NCI-H526 treated with DMSO at 0.1 percent for 48 hours (cell line): ENCODE data around the gene CD300E.
"Not testable (repeated sequence)": the region's sequence is repeated elsewhere in the genome, so short reads cannot be mapped to it uniquely, and the experiment has no call there.

Experiments used
- DNase-seq: peaks from one replicate; lab custom pipeline; 2025; lab: John Stamatoyannopoulos, UW

The CD300E gene

GRCh38 chr17:74599023-74599399, 24.5 kb downstream of the CD300E start:
- DNase-seq: no peak

GRCh38 chr17:74598346-74599022, 25.1 kb downstream of the CD300E start:
- DNase-seq: no peak

GRCh38 chr17:74597069-74597790, 26.3 kb downstream of the CD300E start:
- no peak for DNase-seq

DNA sequence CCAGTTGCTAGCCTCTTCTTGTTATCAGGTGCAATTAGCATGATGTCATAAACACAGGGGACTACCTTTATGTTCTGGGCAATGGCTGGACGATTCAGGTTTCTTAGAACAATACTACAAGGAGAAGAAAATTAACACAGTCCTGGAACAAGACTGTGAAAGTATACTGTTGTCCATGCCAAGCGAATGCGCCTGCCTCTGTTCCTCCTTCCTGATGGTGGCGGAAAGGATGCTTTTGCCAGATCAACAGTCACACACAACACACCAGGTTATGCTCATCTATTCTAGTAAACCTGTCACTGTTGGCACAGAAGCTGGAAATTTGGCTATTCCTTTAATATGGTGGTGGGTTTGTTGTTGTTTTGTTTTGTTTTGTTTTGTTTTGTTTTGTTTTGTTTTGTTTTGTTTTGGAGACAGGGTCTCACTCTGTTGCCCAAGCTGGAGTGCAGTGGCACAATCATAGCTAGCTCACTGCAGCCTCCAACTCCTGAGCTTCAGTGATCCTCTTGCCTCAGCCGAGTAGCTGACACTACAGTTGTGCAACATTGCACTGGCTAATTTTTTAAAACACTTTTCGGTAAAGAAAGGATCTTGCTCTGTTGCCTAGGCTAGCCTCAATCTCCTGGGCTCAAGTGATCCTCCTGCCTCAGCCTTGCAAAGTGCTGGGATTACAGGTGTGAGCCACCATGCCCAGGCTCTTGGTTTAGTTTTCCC, 28.3 kb downstream of the CD300E start:
- no peak for DNase-seq

GRCh38 chr17:74592087-74592990, 31.2 kb downstream of the CD300E start, which contains the start of gene CD300LD:
TSS of gene CD300LD (minus strand) at chr17:74592283. CDS start at chr17:74592202, 81 bp downstream.
- no peak for DNase-seq

DNA sequence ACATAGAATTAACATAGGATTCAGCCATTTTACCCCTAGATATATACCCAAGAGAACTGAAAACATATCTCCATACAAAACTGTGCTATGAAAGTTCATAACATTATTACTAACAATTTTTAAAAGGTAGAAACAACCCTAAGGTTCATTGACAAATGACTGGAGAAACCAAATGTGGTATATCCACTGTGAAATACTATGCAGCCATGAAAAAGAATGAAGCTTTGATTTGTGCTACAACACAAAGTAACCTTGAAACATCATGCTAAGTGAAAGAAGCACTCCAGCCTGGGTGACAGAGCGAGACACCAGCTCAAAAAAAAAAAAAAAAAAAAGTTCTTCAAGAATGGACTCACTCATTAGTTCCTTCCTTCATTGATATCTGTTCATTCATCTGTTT, 32.0 kb downstream of the CD300E start:
- DNase-seq: no peak

DNA sequence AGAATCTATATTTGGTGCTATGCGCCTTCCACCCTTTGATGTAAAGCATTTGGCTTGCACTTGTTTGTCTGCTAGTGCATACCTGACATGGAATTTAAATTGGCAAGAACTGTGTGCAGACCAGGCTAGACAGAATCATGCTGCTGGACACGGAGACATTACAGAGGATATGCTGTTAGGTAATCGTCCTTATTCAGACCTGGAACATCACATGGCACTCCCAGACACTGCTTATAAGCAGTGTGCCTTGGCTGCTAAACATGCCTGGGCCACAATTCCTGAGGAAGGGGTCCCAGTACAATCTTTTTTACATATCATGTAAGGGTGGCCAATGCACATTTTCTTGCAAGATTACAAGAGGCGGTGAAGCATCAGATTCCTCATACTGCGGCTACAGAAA, 37.8 kb downstream of the CD300E start:
- no peak for DNase-seq

DNA sequence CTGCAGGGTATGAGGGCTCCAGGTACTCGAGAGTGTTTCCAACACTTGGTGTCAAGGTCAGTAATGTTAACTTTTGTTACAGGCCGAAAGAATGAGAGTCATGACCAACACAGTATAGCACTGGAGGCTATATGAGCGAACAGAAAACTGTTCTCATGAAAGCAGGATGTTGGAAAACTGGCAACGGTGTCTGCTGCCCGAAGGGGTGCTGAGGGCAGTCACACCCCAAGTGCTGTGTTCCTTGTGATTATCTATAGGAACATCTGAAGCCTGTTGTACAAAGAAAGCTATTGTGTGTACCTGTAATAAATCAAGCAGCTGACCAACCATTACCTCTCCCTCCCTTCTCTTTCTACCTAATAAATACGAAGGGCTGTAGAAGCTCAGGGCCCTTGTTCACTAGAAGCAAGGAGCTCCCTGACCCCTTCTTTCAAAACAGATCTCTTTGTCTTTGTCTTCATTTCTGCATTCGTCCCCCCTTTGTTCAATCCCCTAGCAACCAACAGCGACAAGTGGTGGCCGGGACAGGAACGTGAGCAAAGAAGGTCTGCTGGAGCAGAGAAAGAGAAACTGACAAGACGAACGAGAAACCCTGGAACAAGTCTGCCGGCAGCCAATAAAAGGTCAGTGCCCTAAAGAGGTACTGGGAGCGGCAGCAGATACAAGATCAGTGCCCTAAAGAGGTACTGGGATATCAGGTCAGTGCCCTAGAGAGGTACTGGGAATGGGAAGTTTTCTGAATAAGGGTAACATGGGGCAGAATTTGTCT, 39.1 kb downstream of the CD300E start:
- no peak for DNase-seq

GRCh38 chr17:74582633-74583032, 40.9 kb downstream of the CD300E start:
- DNase-seq: no peak

DNA sequence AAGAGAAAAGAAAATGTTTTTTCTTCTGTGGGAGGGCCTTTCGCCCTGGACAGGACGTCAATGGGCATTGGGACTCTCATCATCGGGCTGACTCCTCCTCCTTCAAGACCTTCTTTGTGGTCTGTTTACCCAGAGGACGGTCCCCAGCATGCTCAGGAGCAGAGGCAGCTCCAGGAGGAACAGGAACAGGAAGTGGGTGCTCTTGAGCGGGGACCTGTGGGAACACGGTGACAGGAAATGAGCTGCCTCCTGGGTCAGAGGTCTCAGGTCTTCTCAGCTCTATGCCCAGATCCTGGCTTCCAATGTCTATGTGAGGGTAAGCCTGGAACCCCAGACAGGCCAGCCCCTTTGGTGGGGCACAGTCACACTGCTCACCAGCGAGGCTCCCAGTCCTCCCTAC, 43.6 kb downstream of the CD300E start:
- no peak for DNase-seq

DNA sequence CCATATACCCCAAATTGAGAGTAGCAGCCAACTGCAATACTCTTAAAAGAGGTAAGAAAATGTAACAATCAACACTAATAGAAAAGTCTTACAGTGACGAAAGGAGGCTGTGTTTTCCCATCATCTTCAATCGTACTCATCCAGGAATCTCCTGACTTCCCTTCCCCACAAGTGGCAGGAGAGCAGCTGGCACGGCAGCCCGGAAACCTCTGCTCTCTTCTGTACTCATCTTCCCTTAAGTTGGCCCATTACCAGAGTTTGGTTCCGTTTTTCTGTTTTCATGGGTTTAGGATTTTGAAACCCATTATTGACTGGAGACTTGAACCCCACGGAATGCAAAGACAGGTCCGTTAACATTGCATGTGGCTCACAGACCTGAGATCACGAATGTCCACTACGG, 44.6 kb downstream of the CD300E start:
- DNase-seq: no peak

GRCh38 chr17:74574489-74575142, 48.9 kb downstream of the CD300E start:
- no peak for DNase-seq

- DNase-seq: not testable (repeated sequence)
These were observed 49.9 kb downstream of the CD300E start for GRCh38 chr17:74573635-74574034.

- no peak for DNase-seq
These were observed 50.4 kb downstream of the CD300E start for GRCh38 chr17:74573169-74573568.

DNA sequence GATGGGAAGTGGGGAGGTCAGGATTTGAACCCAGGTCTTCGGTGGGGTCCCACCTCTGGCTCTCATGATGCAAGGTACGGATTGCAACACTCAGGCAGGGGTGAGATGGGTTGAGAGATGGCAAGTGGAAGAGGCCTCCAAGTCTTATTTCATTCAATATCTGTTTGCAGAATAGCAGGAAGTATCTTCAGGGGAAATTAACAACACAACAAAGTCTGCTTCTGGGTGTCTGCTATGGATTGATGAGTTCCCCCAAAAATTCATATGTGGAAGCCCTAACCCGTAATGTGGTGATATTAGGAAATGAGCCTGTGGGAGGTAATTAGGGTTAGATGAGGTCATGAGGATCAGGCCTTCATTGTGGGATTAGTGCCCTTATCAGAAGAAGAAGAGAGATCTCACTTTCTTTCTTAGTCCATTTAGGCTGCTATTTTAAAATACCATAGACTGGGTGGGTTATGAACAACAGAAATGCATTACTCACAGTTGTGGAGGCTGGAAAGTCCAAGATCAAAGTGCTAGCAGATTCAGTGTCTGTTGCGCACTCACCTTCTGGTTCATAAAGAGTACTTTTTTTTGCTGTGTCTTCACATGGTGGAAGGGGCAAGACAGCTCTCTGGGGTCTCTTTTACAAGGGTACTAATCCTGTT, 51.8 kb downstream of the CD300E start:
- DNase-seq: no peak

DNA sequence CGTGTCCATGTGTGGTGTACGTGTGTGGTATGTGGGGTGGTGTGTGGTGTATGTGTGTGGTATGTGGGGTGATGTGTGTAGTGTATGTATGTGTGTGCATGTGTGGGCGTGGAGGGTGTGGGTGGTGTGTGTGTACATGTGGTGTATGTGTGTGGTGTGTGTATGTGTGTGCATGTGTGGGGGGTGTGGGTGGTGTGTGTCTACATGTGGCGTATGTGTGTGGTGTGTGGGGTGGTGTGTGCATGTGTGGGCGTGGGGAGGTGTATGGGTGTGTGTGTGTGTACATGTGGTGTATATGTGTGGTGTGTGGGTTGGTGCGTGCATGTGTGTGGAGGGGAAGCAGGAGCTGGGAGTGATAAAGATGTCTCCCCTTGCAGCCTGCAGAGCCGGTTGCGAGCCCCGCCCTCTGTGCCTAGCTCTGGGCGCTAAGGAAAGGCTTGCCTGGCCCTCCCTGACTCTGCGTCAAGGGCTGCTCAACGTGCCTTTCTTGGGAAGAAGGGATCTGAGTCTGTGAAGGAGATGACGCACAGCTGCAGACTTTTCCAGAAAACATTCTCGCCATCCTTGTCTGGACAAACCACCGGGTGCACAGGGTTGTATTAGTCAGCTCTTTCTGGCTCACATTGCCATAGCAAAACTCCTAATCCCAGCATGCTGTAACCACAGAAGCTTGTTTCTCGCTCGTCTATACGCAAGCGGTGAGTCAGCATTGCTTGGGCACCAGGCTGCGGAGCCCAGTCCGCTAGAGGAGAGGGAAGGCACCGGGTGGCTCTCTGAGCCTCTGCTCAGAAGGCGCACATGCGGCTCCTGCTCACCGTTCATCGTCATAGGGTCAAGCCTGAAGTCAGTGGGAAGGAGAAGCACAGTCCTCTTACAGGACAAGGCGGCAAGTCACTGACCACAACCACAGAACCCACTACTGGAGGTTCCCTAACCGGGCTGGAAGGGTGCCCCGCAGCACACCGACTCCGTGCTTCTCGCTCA, 54.2 kb downstream of the CD300E start:
- DNase-seq: no peak

DNA sequence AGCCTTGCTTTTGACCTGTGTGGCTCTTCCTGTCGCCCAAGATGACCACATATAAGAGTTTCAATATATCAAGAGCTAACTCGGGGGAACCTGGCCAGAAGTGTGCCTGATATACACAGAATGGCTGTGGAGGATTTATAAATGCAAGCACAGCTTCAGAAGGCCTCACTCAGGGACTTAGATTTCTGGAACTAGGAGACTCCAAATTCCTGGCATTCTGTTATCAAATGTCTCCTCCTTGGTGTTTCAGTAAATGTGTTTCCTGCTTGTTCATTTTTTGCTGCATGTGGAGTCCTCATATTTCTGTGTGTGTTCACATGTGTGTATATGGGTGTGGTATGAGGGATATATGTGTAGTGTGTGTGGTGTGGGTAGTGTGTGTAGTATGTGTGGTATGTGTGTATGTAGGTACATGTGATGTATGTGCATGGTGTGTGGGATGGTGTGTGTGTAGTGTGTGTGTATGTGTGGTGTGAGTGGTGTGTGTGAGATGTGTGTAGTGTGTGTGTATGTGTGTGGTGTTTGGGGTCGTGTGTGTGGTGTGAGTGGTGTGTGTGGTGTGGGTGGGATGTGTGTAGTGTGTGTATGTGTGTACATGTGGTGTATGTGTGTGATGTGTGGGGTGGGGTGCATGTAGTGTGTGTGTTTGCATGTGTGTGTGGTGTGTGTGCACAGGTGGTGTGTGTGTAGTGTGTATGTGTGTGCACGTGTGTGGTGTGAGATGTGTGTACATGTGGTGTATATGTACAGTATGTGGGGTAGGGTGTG, 55.2 kb downstream of the CD300E start:
- no peak for DNase-seq

GRCh38 chr17:74567397-74567796, 56.1 kb downstream of the CD300E start, which contains the start of gene CD300H:
TSS of gene CD300H (minus strand) at chr17:74567509.
- DNase-seq: no peak
